Type B pancreatic cell (in vitro differentiated cells): ENCODE results near the gene HOXB7. TPM values are rescaled to one million over a fixed set of nuclear protein-coding genes. Genes with fewer than 3 reads are reported as not detected.

Experiments
- DNase-seq: peaks from one replicate; pipeline ENCODE4 v3.0.0; 2021; ENCODE audit warnings: mixed read lengths; ENCODE audit not compliant: unreplicated experiment; ENCODE audit errors: extremely low spot score
- H3K27ac Mint-ChIP-seq: 2 replicates; pipeline ENCODE4 v1.8.0; 2021; ENCODE audit warnings: mild to moderate bottlenecking, mixed read lengths
- H3K27me3 Mint-ChIP-seq: 2 replicates; pipeline ENCODE4 v1.8.0; 2021; ENCODE audit warnings: mixed read lengths
- H3K36me3 Mint-ChIP-seq: 2 replicates; pipeline ENCODE4 v1.8.0; 2021; ENCODE audit warnings: mixed read lengths
- H3K4me1 Mint-ChIP-seq: one replicate; pipeline ENCODE4 v1.8.0; 2021; ENCODE audit warnings: mixed read lengths; ENCODE audit not compliant: unreplicated experiment
- H3K4me3 Mint-ChIP-seq: 2 replicates; pipeline ENCODE4 v1.8.0; 2021; ENCODE audit warnings: mild to moderate bottlenecking, mixed read lengths
- H3K9me3 Mint-ChIP-seq: 2 replicates; pipeline ENCODE4 v1.8.0; 2021; ENCODE audit warnings: mixed read lengths
- total RNA-seq: library from RNA; stranded (reverse); gene quantifications from 2 replicates; pipeline ENCODE4 v1.2.1, GENCODE V29; 2021; ENCODE audit warnings: low replicate concordance
- TF ChIP-seq, protein P1 (sequence below): fragments of 200-600 bp; sonication (generic); conservative IDR thresholded peaks from 2 replicates; pipeline ENCODE4 v1.5.0; 2021; ENCODE audit warnings: antibody characterized with exemption, mild to moderate bottlenecking

HOXB7 gene
- total RNA-seq, 1 donor from 2014 or later: 9.8 TPM

DNA sequence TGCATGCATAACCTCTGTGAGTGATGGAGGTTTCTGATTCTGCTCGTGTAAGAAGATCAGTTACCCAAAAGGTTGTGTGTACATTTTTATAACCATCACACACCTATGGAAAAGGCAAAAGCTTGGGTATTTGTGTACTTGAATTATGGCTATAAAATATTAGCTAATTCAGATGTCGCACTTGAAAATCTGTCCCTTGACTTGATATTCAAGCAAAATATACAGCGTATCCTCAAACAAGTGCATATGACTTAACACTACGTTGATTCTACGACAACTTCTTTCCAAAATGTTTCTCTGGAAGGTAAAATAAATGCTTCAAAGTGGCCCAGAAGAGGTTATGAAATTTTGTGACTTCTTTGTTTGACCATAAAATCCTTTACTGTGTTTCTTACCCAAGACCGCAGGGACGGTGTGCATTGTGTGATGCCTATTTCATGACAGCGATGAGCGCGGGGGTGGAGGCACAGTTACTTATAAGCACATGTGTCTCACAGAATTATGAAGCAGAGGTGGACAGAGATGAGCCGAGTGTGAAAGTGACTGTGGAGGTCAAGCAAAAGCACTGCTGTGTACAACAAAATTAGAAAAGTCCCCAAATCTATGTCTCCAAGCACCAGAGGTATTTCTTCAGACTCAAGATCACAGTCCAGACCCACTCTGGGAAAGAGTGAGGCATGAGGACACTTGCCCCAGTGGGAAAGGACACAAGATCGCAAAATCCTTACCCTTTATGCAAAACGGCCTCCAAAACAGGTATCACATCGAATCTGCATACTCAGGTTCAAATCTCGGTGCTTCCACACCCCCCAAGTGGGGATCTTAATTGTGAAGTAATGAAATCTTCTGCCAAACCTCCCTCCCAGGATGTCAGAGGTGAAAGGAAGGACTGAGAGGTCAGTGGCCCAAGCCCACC is 19.4 kb upstream of the HOXB7 start:
- Mint-ChIP-seq H3K36me3 (no peaks in the 10 kb centered on the region), H3K4me3 (no peak overlapping the region), H3K9me3 (no peaks in the 10 kb centered on the region), H3K27me3 (peaks cover 100% of the 10 kb centered on the region), H3K4me1 (peaks cover 9% of the 10 kb centered on the region), H3K27ac (no peak overlapping the region)
- TF ChIP-seq, protein P1, sequence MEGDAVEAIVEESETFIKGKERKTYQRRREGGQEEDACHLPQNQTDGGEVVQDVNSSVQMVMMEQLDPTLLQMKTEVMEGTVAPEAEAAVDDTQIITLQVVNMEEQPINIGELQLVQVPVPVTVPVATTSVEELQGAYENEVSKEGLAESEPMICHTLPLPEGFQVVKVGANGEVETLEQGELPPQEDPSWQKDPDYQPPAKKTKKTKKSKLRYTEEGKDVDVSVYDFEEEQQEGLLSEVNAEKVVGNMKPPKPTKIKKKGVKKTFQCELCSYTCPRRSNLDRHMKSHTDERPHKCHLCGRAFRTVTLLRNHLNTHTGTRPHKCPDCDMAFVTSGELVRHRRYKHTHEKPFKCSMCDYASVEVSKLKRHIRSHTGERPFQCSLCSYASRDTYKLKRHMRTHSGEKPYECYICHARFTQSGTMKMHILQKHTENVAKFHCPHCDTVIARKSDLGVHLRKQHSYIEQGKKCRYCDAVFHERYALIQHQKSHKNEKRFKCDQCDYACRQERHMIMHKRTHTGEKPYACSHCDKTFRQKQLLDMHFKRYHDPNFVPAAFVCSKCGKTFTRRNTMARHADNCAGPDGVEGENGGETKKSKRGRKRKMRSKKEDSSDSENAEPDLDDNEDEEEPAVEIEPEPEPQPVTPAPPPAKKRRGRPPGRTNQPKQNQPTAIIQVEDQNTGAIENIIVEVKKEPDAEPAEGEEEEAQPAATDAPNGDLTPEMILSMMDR: no peak
- no peak for DNase-seq

DNA sequence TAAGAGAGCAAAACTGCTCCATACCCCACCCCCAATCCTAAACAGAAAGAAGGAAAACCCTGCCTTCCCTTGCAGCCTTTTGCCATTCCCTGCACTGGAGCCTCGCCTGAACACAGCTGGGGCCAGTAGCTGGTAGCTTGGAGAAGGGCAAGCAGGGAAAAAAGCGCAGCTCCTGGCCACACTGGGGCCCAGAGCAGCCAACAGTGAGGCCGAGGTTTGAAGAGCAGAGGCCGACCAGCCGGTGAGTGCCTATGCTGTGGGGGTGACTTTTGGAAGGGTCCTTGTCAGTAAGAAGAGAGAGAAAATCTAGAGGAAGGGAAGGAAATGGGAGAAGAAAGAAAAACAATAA is 18.6 kb upstream of the HOXB7 start:
- Mint-ChIP-seq H3K4me3 (peak overlapping the region; percentile 8), H3K36me3 (no peaks in the 10 kb centered on the region), H3K4me1 (peaks cover 9% of the 10 kb centered on the region), H3K9me3 (no peaks in the 10 kb centered on the region), H3K27ac (no peak overlapping the region), H3K27me3 (peaks cover 98% of the 10 kb centered on the region)
- TF ChIP-seq, protein P1: no peak
- DNase-seq: no peak

DNA sequence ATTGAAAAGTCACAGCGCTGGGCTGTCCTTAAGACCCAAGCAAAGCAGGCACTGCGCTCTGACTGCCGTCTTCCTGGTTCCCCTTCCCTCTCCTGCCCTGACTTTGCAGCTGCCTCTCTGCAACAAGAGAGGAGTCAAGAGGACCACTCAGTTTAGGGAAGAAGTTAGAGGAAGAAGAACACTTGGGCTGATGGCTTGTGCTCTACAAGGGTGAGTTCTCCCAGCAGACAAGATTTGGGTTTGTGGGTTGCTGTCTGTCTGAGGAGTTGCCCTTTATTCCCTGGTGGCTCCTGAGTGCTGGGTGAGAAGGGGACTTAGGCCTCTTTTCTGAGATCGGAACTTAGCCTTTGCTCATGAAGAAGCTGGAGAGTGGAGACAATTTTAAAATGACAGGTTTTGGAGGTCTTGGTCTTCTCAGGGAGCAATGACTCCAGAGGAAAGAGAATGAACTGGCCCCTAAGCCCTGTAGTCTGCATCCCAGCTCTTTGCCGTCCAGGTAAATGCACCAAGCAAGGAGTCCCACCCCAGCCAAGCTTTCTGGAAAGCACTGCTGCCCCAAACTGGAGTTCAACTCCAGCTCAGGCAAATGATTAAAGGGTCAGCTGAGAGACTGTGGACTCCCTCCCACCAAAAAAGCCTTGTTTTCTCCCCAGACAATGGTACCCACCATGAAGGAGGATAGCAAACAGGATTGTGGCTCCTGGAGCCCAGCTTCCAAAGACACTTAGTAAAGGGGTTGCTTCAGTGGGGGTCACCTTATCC is 18.0 kb upstream of the HOXB7 start:
- TF ChIP-seq, protein P1: no peak
- H3K27me3 Mint-ChIP-seq: peaks cover 98% of the 10 kb centered on the region
- H3K27ac Mint-ChIP-seq: no peak overlapping the region
- no peaks in the 10 kb centered on the region for H3K9me3 Mint-ChIP-seq
- no peak for DNase-seq
- H3K4me1 Mint-ChIP-seq: peaks cover 9% of the 10 kb centered on the region
- peak overlapping the region; percentile 8 for H3K4me3 Mint-ChIP-seq
- no peaks in the 10 kb centered on the region for H3K36me3 Mint-ChIP-seq

DNA sequence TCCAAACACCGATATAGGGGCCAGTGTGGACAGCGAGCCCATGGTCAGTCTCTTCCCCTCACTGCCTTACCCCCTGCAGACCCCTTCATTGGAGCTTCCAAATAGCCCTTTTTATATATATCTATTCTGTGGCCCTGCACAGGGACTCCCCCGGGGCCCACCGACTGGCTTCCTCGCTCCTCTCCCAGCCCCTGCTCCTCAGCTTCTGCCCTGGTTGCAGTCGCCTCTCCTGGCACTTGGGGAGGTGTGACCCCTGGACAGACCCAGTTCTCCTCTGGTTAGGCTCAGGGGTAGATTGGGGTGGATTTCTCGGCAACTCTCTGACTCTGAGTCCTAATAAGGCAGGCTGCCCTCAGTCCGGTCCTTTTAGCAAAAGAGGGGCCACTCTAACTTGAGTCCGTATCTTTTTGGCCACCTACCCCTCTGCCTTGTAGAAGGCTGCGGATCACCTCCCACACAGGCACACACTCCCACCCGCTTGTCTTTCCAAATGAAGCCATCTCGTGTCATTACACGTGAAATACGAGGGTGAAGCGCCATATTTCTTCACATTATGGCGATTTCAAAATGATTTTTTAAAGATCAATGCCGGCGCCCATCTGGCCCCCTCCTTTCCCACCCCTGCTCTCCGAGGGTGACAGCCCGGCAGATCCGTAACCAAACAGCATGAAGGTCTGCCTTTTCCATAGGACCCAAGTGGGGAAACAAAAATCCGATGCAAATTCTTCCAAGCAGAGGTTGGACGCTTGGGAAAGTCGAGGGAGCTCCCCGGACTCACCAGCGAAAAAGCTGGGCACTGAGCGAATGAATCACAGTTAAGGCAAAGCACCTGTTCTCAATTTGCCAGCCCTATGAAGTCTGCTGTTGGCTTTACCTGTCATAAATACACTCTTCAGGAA is 17.1 kb upstream of the HOXB7 start:
- Mint-ChIP-seq H3K4me1 (peaks cover 8% of the 10 kb centered on the region), H3K27me3 (peaks cover 98% of the 10 kb centered on the region), H3K9me3 (no peaks in the 10 kb centered on the region), H3K27ac (no peak overlapping the region), H3K4me3 (peak overlapping the region; percentile 34), H3K36me3 (no peaks in the 10 kb centered on the region)
- no peak for DNase-seq
- TF ChIP-seq, protein P1: no peak

DNA sequence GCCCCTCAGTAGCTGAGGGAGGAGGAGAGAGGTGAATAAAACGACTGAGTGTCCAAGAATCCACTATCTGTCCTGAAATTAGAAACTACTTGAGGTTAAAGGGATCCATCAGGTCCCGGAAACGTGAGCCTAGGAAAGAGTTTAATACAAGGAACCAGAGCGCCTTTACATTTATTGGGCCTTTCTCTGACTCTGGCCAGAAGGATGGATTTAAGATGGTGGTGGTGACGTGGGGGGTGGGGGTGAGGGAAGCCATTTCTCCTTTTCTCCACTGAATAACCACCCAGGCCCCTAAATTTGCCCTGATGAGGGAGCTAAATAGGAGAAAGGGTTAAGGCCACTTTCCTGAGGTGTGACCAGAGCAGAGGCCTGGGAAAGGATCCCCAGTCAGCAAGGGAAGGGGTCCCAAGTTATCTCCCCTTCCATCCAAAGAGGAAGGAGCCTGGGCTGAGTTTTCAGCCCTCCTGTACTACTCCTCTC is 16.3 kb upstream of the HOXB7 start:
- Mint-ChIP-seq H3K9me3 (no peaks in the 10 kb centered on the region), H3K4me3 (peak overlapping the region; percentile 62), H3K4me1 (peaks cover 6% of the 10 kb centered on the region)

More for the DNA sequence above, 16.3 kb upstream of the HOXB7 start:
- Mint-ChIP-seq H3K27ac (no peak overlapping the region), H3K27me3 (peaks cover 98% of the 10 kb centered on the region), H3K36me3 (no peaks in the 10 kb centered on the region)
- TF ChIP-seq, protein P1: no peak
- no peak for DNase-seq
